Right lobe of liver (tissue), 4 donors: ENCODE data around the gene BRPF3.

ENCODE experiments used
- CTCF ChIP-seq, 4 donors: fragments of 200-600 bp in 3 of 4; fragments of 450-650 bp in 1 of 4; IDR thresholded peaks; one replicate each; pipeline versions ENCODE4 v1.5.1 to v1.8.0; 2016 to 2022; ENCODE audit warnings: antibody characterized with exemption in 4 of 4, mild to moderate bottlenecking in 2 of 4
- POLR2A ChIP-seq: fragments of 450-650 bp; IDR thresholded peaks from one replicate; pipeline ENCODE4 v1.6.1; 2017; ENCODE audit warnings: antibody characterized with exemption, mild to moderate bottlenecking
- donor health status: DM: no; HTN: no; CAD: no.
- donor health status: DM: no; HTN: no; CAD: no.
- donor health status: DM: no; HTN: yes; CAD: no.

GRCh38 chr6:36178544-36178943 is 18.0 kb upstream of the BRPF3 start:
- no peak for TF ChIP-seq CTCF (IDR thresholded peaks at IDR 0.05)
- TF ChIP-seq POLR2A = no peak
